ENCODE measurements around the gene APRT. TPM values are rescaled to one million over a fixed set of nuclear protein-coding genes. Genes with fewer than 3 reads are reported as not detected.

Gene APRT
- total and polyA plus RNA-seq, 9 of the 15 experiments (the other 6 are each of a cell fraction or from before 2014, with no cell fraction given) = 41.7 to 409 (median 146) TPM

DNA sequence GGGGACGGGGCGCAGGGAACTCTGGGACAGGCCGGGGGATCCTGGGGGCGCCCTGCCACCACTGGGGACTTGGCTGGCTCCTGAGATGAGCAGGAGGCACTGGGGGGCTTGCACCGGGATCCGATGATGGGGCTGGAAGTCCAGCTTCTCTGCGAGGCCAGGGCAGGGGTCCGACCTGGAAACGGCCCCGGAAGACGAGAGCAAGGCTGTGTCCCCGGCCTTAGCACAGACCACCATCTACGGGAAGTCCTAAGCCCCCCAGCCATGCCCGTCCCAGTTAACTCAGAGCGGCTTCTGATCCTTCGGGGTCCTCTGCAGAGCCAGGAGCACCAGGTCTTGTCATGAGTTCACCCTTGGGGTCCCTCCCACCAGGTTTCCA, 7.6 kb downstream of the APRT start:
- Histone ChIP-seq H2AFZ (ENCODE audit: low read depth, low read length) (no peak overlapping the region), H3K9me1 (ENCODE audit: control insufficient read depth, insufficient read depth, low read length) (no peaks in the 10 kb centered on the region), H3K27me3 (ENCODE audit: control insufficient read depth in 2 of 2, insufficient read depth in 2 of 2, low read length in 2 of 2) (no peaks in the 10 kb centered on the region; a peak in 1 of 5 replicates), H3K4me1 (replicated peaks in 1 of 2; ENCODE audit: control insufficient read depth in 2 of 2, insufficient read depth in 2 of 2, low read length in 2 of 2) (peaks cover 27 to 86% of the 10 kb centered on the region in 2 experiments), H3K4me2 (ENCODE audit: insufficient read depth, low read length) (peak overlapping the region; percentile 76), H3K79me2 (ENCODE audit: control insufficient read depth, insufficient read depth, low read length) (peaks cover 78% of the 10 kb centered on the region), H3K9ac (ENCODE audit: insufficient read depth in 1 of 2, low read depth in 2 of 2, low read length in 2 of 2) (peak overlapping the region; percentile 95 to 98), H3K27ac (ENCODE audit: extremely low read depth, low read depth, low read length) (peak overlapping the region; percentile 86), H3K36me3 (ENCODE audit: control insufficient read depth, insufficient read depth, low read length) (peaks cover 53% of the 10 kb centered on the region; the same call in 2 of the 3 replicates), H3K9me3 (replicated peaks; ENCODE audit: control insufficient read depth, insufficient read depth, low read depth, low read length) (no peaks in the 10 kb centered on the region), H4K20me1 (replicated peaks; ENCODE audit: control insufficient read depth, insufficient read depth, low read length) (peaks cover 14% of the 10 kb centered on the region; the same call in 1 of the 2 replicates), H3K4me3 (peak overlapping the region; percentile 89)
- DNase-seq (ENCODE audit: extremely low read depth in 1 of 4, low spot score in 3 of 4) = no peak
- intact Hi-C loops (cut with micrococcal nuclease) (loop anchor here (10.0 kb wide), 1 partner anchor 761 kb away; the partner anchor contains the start of gene RPL13), in situ Hi-C loops (cut with MboI) (no loop called here)
- TSS peak; percentile 54 for BruUV-seq (replicated peaks)
- CTCF ChIA-PET (ENCODE audit: low intra/inter-chr PET ratio) = no interaction called here
- 0% methylated on average over 4 of the region's 16 CpGs for WGBS (ENCODE audit: insufficient coverage, low coverage, missing lambda C conversion rate)
- no peak for ATAC-seq
- POLR2A ChIA-PET = interaction anchor here (1.0 to 2.9 kb wide), 3 partner anchors 17 to 31 kb away, joined by 4 to 8 read pairs (median 5); no protein-coding TSS in a partner anchor
- FAIRE-seq = no peak
- TF ChIP-seq CHD1 (IDR thresholded peaks at IDR 0.05; ENCODE audit: low read length) (peak; percentile 56), RB1 (IDR thresholded peaks at IDR 0.05; ENCODE audit: low read depth) (no peak), RBFOX2 (IDR thresholded peaks at IDR 0.05; ENCODE audit: low read depth, low read length) (peak; percentile 49; the same call in 1 of the 2 replicates)
- TF ChIP-seq, protein P1, sequence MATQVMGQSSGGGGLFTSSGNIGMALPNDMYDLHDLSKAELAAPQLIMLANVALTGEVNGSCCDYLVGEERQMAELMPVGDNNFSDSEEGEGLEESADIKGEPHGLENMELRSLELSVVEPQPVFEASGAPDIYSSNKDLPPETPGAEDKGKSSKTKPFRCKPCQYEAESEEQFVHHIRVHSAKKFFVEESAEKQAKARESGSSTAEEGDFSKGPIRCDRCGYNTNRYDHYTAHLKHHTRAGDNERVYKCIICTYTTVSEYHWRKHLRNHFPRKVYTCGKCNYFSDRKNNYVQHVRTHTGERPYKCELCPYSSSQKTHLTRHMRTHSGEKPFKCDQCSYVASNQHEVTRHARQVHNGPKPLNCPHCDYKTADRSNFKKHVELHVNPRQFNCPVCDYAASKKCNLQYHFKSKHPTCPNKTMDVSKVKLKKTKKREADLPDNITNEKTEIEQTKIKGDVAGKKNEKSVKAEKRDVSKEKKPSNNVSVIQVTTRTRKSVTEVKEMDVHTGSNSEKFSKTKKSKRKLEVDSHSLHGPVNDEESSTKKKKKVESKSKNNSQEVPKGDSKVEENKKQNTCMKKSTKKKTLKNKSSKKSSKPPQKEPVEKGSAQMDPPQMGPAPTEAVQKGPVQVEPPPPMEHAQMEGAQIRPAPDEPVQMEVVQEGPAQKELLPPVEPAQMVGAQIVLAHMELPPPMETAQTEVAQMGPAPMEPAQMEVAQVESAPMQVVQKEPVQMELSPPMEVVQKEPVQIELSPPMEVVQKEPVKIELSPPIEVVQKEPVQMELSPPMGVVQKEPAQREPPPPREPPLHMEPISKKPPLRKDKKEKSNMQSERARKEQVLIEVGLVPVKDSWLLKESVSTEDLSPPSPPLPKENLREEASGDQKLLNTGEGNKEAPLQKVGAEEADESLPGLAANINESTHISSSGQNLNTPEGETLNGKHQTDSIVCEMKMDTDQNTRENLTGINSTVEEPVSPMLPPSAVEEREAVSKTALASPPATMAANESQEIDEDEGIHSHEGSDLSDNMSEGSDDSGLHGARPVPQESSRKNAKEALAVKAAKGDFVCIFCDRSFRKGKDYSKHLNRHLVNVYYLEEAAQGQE (IDR thresholded peaks at IDR 0.05; ENCODE audit: borderline replicate concordance) = no peak
- TF ChIP-seq, protein P1 (CRISPR knock-in tag; IDR thresholded peaks at IDR 0.05; ENCODE audit: low read depth) = no peak
